Thymus (tissue), 11 donors: Measurements from ENCODE around the gene STON2. TPM values are rescaled to one million over a fixed set of nuclear protein-coding genes. Genes with fewer than 3 reads are reported as not detected.

Experiments
- DNase-seq, 9 donors: peaks; one replicate each; pipeline ENCODE4 v3.0.0-alpha.2; 2013; ENCODE audit warnings: low spot score in 9 of 9, low read depth in 6 of 9, missing footprints in 1 of 9
- H3K27ac ChIP-seq, 2 donors: one replicate each; pipeline ENCODE4 v1.5.1; 2013; ENCODE audit warnings: control low read depth in 1 of 2, low read depth in 1 of 2, low read length in 1 of 2, mild to moderate bottlenecking in 1 of 2, moderate library complexity in 1 of 2
- H3K27me3 ChIP-seq, 2 donors: one replicate each; pipeline ENCODE4 v1.5.1; 2013; ENCODE audit warnings: low read length in 1 of 2; ENCODE audit not compliant: control insufficient read depth in 2 of 2, insufficient read depth in 1 of 2
- H3K36me3 ChIP-seq, 2 donors: one replicate each; pipeline ENCODE4 v1.5.1; 2013; ENCODE audit warnings: low read length in 1 of 2, mild to moderate bottlenecking in 1 of 2, moderate library complexity in 1 of 2; ENCODE audit not compliant: control insufficient read depth in 2 of 2, insufficient read depth in 2 of 2
- H3K4me1 ChIP-seq, 2 donors: one replicate each; pipeline ENCODE4 v1.5.1; 2013; ENCODE audit warnings: low read length in 2 of 2; ENCODE audit not compliant: control insufficient read depth in 2 of 2, insufficient read depth in 2 of 2
- H3K4me3 ChIP-seq, 2 donors: one replicate each; pipeline ENCODE4 v1.5.1; 2013; ENCODE audit warnings: low read length in 2 of 2, control low read depth in 1 of 2, mild to moderate bottlenecking in 1 of 2
- H3K9me3 ChIP-seq, 2 donors: one replicate each; pipeline ENCODE4 v1.5.1; 2013; ENCODE audit warnings: low read length in 1 of 2, mild to moderate bottlenecking in 1 of 2; ENCODE audit not compliant: control insufficient read depth in 2 of 2, insufficient read depth in 1 of 2
- WGBS: extraction: QIAGEN DNeasy Blood & Tissue Kit; methylation state at CpG from one replicate; pipeline ENCODE4 v1.1.7; 2013; 5-methylcytosine and 5-hydroxymethylcytosine counted together
- polyA plus RNA-seq: library from polyadenylated mRNA; stranded (reverse); fragments of 200-250 nt; gene quantifications from one replicate; pipeline ENCODE4 v1.2.3, GENCODE V29; 2013
- total RNA-seq: library from RNA; stranded (reverse); fragments of 120-200 nt; gene quantifications from one replicate; pipeline ENCODE4 v1.2.4, GENCODE V29; 2013
- donor health status: healthy.

STON2 gene
- total and polyA plus RNA-seq, 2 donors: 5.4 to 6.1 TPM

DNA sequence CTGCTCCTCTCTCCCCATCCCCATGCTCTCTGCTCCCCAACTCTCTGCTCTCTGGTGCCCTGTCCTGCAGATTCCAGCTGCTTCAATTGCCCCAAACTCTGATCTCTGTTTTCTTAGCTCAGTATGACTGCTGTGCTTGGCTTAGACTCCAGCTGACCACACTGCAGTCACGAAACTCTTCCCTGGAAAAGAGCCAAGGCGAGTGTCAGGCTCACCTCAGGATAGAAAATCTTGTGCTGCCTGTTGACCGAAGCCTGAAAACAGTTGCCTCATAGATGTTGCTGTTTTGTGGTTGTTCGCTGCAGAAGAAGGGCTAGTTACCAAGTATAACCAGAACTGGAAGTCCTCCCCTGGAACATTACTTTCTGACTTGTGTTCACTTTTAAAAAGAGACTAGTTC, 6.7 kb upstream of the STON2 start:
- no peaks in the 10 kb centered on the region for H3K27me3 ChIP-seq
- no peaks in the 10 kb centered on the region for H3K4me1 ChIP-seq
- no peaks in the 10 kb centered on the region for H3K9me3 ChIP-seq
- H3K27ac ChIP-seq: no peak overlapping the region
- H3K36me3 ChIP-seq: no peaks in the 10 kb centered on the region
- whole genome bisulfite sequencing: 74% methylated on average over 4 of the region's 4 CpGs
- H3K4me3 ChIP-seq: no peak overlapping the region
- DNase-seq: no peak

DNA sequence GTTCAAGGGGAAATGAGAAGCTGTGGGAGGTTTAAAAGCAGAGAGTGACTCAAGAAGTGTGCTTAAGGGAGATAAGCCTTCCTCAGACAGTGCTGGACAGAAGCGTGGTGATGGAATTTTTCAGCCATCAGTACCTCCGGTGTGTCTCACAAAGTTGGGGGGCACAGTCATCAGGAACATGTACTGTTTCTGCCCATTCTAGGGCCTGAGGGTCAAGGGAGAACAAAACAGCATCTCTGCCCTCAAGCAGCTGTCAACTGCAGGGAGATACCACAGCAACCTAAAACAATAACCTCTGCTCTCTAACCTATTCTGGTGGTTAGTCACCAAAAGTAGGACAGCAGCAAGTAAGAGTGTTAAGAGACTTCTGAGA, 2.0 kb upstream of the STON2 start:
- no peaks in the 10 kb centered on the region for H3K4me1 ChIP-seq
- no peak overlapping the region for H3K27ac ChIP-seq
- no peaks in the 10 kb centered on the region for H3K36me3 ChIP-seq
- no peaks in the 10 kb centered on the region for H3K9me3 ChIP-seq
- no peaks in the 10 kb centered on the region for H3K27me3 ChIP-seq
- 83% methylated on average over 2 of the region's 2 CpGs for WGBS
- no peak overlapping the region for H3K4me3 ChIP-seq
- no peak for DNase-seq

DNA sequence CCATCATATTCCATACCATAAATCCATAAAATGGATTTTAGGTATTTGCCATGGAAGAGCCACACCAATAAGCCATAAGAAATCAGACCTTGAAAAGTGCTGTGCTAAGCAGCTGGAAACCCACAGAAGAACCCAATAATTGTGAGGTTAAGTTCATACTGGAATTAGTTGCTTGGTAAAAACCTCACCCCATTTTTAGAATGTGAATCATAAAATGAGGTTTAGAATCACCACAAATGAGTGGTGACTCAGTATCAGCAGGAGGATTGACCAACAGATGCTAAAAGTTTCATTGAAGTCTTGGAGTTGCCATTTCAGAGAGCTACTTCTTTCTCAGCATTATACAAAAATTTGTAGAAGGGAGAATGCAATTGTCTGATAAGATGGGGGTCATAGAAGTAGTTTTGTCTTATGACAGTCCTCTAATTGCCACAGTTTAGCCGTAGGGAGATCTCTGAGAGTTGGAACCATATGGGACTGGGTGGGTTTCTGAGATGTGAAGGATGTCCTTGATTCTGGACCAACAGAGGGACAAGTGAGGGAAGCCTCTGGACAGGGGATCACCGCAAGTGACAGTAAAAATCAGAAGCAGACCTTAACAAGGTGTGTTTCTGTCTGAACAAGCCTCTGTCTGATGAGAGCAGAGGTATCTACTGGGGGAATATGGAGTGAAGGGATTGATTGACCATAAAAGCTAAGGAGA, 1.4 kb upstream of the STON2 start:
- peak overlapping the region in 1 of 2 donors; percentile 40 for H3K27ac ChIP-seq
- H3K9me3 ChIP-seq: no peaks in the 10 kb centered on the region
- DNase-seq: no peak
- no peaks in the 10 kb centered on the region for H3K36me3 ChIP-seq
- H3K4me1 ChIP-seq: no peaks in the 10 kb centered on the region
- 97% methylated on average over 2 of the region's 2 CpGs for WGBS
- H3K4me3 ChIP-seq: no peak overlapping the region
- no peaks in the 10 kb centered on the region for H3K27me3 ChIP-seq

DNA sequence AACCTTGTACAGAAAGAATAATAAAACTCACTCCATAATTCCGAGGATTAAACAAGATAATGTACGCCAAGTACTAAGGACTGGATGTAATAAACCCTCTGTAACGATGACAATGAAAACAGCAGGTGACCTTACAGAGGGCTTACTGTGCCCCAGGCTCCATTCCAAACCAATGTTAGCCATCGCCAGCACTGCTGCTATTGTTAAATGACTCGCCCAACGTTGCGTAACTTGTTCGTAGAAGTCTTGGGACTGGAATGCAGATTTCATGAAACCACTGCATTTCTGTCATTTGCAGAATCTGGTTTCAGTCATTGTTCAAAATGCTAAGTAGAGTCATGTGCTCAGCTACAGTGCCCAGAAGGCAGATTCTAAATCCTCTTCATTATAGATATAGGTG, 728 bp upstream of the STON2 start:
- H3K4me1 ChIP-seq: no peaks in the 10 kb centered on the region
- H3K27me3 ChIP-seq: no peaks in the 10 kb centered on the region
- DNase-seq: no peak
- H3K9me3 ChIP-seq: no peaks in the 10 kb centered on the region
- H3K36me3 ChIP-seq: no peaks in the 10 kb centered on the region
- 95% methylated on average over 8 of the region's 8 CpGs for WGBS
- no peak overlapping the region for H3K27ac ChIP-seq
- no peak overlapping the region for H3K4me3 ChIP-seq

DNA sequence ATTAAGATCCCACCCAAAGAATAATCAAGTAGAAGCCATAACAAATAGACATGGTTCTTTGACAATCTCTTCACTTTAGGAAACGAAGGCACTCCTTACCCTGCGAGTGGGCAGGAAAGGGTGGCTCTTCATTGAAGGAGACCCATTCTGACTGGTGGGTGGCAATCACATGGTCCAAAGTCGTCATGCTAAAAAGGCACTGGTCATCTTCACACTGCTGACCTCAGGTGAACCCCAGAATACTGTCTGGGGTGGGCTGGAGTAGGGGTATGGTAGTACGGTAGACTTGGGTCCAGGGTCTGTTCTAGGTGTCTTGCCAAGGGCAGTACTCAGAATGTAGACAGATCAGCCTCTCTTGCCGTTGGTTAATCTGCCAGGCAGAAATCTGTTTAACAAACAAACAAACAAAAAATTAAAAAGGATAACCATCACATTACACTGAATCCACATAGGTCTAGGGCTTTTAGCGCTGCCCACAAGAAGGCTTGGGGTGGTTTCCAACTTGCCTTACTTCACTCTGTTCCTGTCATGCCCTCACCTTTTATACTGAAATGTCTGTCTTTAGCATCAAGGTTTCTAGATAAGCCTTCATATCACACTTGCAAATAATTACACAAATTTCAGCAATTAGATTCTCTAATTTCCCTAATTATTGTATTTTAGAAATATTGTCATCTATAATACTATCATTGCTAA, 1.8 kb downstream of the STON2 start:
- no peak for DNase-seq
- Histone ChIP-seq H3K4me3 (no peak overlapping the region), H3K9me3 (no peaks in the 10 kb centered on the region), H3K27ac (no peak overlapping the region), H3K27me3 (no peaks in the 10 kb centered on the region), H3K36me3 (no peaks in the 10 kb centered on the region), H3K4me1 (no peaks in the 10 kb centered on the region)
- WGBS: 96% methylated on average over 6 of the region's 6 CpGs

DNA sequence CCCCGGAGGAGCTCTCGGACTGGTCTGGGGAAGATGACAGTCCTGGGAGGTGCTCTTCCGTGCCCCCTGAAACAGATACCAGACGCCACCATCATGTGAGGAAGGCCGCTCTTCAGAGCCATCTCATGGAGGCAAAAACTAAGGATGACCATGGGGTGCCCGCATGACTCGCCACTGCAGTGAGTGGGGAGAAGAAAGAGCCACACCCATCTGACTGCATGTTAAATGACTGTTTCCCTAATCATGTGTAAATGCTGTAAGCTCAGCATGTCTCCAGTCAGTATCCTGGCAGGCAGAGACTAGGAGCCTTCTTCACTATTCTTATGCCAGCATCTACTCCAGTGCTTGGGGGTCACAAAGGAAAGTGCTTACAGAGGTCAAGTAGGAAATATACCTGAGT, 4.0 kb downstream of the STON2 start:
- no peaks in the 10 kb centered on the region for H3K27me3 ChIP-seq
- no peak overlapping the region for H3K4me3 ChIP-seq
- no peaks in the 10 kb centered on the region for H3K4me1 ChIP-seq
- no peak overlapping the region for H3K27ac ChIP-seq
- no peaks in the 10 kb centered on the region for H3K36me3 ChIP-seq
- no peaks in the 10 kb centered on the region for H3K9me3 ChIP-seq
- DNase-seq: no peak
- 99% methylated on average over 7 of the region's 7 CpGs for WGBS

DNA sequence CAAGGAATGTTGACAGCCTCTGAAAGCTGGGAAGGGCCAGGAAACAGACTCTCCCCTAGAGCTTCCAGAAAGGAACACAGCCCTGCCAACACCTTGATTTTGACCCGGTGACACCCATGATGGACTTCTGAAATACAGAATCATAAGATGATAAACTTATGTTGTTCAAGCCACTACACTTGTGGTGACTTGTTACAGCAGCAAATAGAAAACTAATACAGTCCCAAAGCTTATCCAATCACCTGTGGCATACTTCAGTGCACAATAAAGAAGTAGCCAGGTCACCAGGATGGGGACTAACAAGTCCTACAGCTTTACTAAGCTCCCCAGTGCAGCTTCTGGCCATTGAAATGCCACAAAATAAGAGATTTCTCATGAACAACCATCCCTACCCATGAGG, 5.4 kb downstream of the STON2 start:
- WGBS: 96% methylated on average over 1 of the region's 1 CpG
- H3K27me3 ChIP-seq: no peaks in the 10 kb centered on the region
- H3K9me3 ChIP-seq: no peaks in the 10 kb centered on the region
- H3K36me3 ChIP-seq: no peaks in the 10 kb centered on the region
- H3K4me1 ChIP-seq: no peaks in the 10 kb centered on the region
- no peak overlapping the region for H3K4me3 ChIP-seq
- no peak for DNase-seq
- no peak overlapping the region for H3K27ac ChIP-seq

DNA sequence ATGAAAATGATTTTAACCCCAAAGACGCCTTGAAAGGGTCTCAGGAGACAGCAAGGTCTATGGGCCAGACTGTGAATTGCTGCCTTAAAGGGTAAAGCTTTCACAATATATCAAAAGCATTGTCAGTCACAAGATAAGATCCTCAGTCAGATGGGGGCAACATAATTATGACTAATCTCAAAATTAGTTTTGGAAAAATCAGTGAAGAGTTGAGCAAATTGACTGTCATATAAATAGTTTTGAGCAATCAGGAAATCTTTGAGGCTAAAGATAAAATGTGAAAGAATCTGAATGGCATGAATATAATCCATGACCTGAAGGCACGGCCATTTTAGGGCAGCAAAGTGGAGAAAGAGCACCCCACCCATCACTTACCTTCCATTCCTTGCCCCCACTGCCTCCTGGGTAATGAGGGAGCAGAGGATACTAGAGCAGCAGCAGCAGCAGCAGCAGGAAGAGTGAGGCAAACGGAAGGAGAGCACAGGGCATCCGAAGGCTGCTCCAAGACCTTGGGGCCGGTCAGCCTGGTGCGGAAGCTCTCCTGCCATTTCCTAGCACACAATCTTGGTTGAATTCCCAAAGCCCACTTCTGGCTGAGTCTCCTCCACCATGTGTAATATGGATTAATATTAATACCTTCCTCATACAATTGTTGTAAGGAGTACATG, 7.0 kb downstream of the STON2 start:
- Histone ChIP-seq H3K36me3 (no peaks in the 10 kb centered on the region), H3K4me1 (no peaks in the 10 kb centered on the region), H3K27me3 (no peaks in the 10 kb centered on the region), H3K27ac (peak overlapping the region in 1 of 2 donors; percentile 80), H3K4me3 (no peak overlapping the region), H3K9me3 (no peaks in the 10 kb centered on the region)
- 80% methylated on average over 6 of the region's 6 CpGs for WGBS
- DNase-seq: no peak

DNA sequence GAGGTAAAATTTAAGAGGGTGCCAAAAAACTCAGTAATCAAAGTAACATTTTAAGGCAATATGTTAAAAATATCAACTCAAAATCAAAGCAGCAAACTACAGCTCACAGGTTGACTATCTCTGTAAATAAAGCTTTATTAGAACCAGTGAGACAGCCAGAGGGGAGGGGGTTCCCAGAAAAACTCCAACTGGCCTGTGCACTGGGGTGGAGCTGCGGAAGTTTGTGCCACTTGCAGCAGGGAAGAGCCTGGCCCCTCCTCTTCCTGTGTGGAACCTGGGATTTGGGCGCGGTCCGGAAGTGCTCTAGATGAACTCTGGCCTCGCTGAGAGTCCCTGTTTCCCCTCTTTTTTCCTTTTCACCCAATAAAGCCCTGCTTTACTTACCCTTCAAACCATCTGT, 8.1 kb downstream of the STON2 start:
- H3K27me3 ChIP-seq: no peaks in the 10 kb centered on the region
- 99% methylated on average over 5 of the region's 5 CpGs for WGBS
- no peaks in the 10 kb centered on the region for H3K9me3 ChIP-seq
- H3K36me3 ChIP-seq: no peaks in the 10 kb centered on the region
- no peak for DNase-seq
- H3K4me3 ChIP-seq: no peak overlapping the region
- H3K4me1 ChIP-seq: no peaks in the 10 kb centered on the region
- H3K27ac ChIP-seq: no peak overlapping the region
